SK-N-SH treated with all-trans-retinoic acid at 6 μM for 48 hours (cell line): Measurements from ENCODE around the gene SIGLEC9.

ENCODE experiments used
- ARNTL ChIP-seq: fragments of 450-650 bp; formaldehyde crosslinking; IDR thresholded peaks from 2 replicates; pipeline ENCODE4 v1.5.0; 2020; ENCODE audit warnings: low read depth, mild to moderate bottlenecking, moderate library complexity, borderline replicate concordance
- BACH2 ChIP-seq: fragments of 250-450 bp; sonication (Bioruptor Pico); IDR thresholded peaks from 2 replicates; pipeline ENCODE4 v1.9.0; 2021; ENCODE audit warnings: mild to moderate bottlenecking, borderline replicate concordance
- CREB5 ChIP-seq: fragments of 250-450 bp; sonication (Bioruptor Pico); IDR thresholded peaks from 2 replicates; pipeline ENCODE4 v1.5.1; 2020; ENCODE audit warnings: low read depth, mild to moderate bottlenecking, moderate library complexity
- CSDC2 ChIP-seq: fragments of 250-450 bp; sonication (Bioruptor Pico); IDR thresholded peaks from 2 replicates; pipeline ENCODE4 v1.5.0; 2020; ENCODE audit warnings: mild to moderate bottlenecking, moderate library complexity
- GLIS3 ChIP-seq: fragments of 250-450 bp; sonication (Bioruptor Pico); IDR thresholded peaks from 2 replicates; pipeline ENCODE4 v1.5.0; 2020; ENCODE audit warnings: mild to moderate bottlenecking, moderate library complexity
- PATZ1 ChIP-seq: fragments of 250-450 bp; sonication (Bioruptor Pico); IDR thresholded peaks from 2 replicates; pipeline ENCODE4 v1.8.0; 2020; ENCODE audit warnings: mild to moderate bottlenecking, moderate library complexity, borderline replicate concordance
- POU6F1 ChIP-seq: fragments of 250-450 bp; sonication (Bioruptor Pico); IDR thresholded peaks from 2 replicates; pipeline ENCODE4 v1.8.0; 2021; ENCODE audit warnings: low read depth, mild to moderate bottlenecking, moderate library complexity, borderline replicate concordance
- PPARA ChIP-seq: fragments of 250-450 bp; sonication (Bioruptor Pico); IDR thresholded peaks from 2 replicates; pipeline ENCODE4 v1.5.0; 2020; ENCODE audit warnings: mild to moderate bottlenecking, borderline replicate concordance
- ZC3H10 ChIP-seq: fragments of 250-450 bp; sonication (Bioruptor Pico); IDR thresholded peaks from 2 replicates; pipeline ENCODE4 v1.5.1; 2021; ENCODE audit warnings: mild to moderate bottlenecking, moderate library complexity
- ZFP30 ChIP-seq: fragments of 450-650 bp; formaldehyde crosslinking; IDR thresholded peaks from 2 replicates; pipeline ENCODE4 v1.5.0; 2022; ENCODE audit warnings: mild to moderate bottlenecking, moderate library complexity

- no peak for TF ChIP-seq POU6F1 (CRISPR knock-in tag)
- TF ChIP-seq BACH2 (CRISPR knock-in tag), result no peak
- no peak for TF ChIP-seq ZC3H10 (CRISPR knock-in tag)
- TF ChIP-seq PATZ1 (CRISPR knock-in tag), result no peak
- TF ChIP-seq ZFP30, result no peak
- no peak for TF ChIP-seq GLIS3 (CRISPR knock-in tag)
- TF ChIP-seq PPARA (CRISPR knock-in tag), result no peak
- no peak for TF ChIP-seq ARNTL (CRISPR knock-in tag)
- no peak for TF ChIP-seq CREB5 (CRISPR knock-in tag)
- TF ChIP-seq CSDC2, result no peak
These were observed 25.9 kb downstream of the SIGLEC9 start for GRCh38 chr19:51150627-51151026.
